CD4-positive, alpha-beta T cell (primary cell): ENCODE measurements around the gene VAMP4. TPM values are rescaled to one million over a fixed set of nuclear protein-coding genes. Genes with fewer than 3 reads are reported as not detected.

Experiments
- ATAC-seq: fragments of 200-7000 bp; cut with Tn5 transposase; one replicate; pipeline ENCODE4 v1.10.0; 2022; ENCODE audit warnings: mild to moderate bottlenecking; ENCODE audit not compliant: poor library complexity
- CTCF ChIA-PET: fragments of 350-600 bp; sonication (Branson Sonifier 250); formaldehyde crosslinking; loops from one replicate; lab custom pipeline; 2021; ENCODE audit warnings: antibody characterized with exemption, inconsistent platforms; lab: Charles Lee
- POLR2A ChIA-PET: fragments of 350-600 bp; sonication (Branson Sonifier 250); formaldehyde crosslinking; loops from one replicate; lab custom pipeline; 2021; ENCODE audit warnings: antibody characterized with exemption, inconsistent platforms; lab: Charles Lee
- DNase-seq, 14 experiments: peaks; one replicate each; pipeline ENCODE4 v3.0.0-alpha.2; 2013 to 2020; ENCODE audit warnings: mixed read lengths in 2 of 14
- H3K27ac ChIP-seq, 2 donors: one replicate each; pipeline versions ENCODE4 v1.5.1 to v1.7.0; 2013; ENCODE audit warnings: low read length in 2 of 2, low read depth in 1 of 2, mild to moderate bottlenecking in 1 of 2
- H3K27me3 ChIP-seq, 2 experiments: 1 replicate in 1 of 2; 2 replicates in 1 of 2; pipeline versions ENCODE4 v1.6.1 to v1.7.0; 2013; ENCODE audit warnings: low read length in 2 of 2, control low read depth in 1 of 2, mild to moderate bottlenecking in 1 of 2, moderate library complexity in 1 of 2; ENCODE audit not compliant: insufficient read depth in 2 of 2, control insufficient read depth in 1 of 2
- H3K36me3 ChIP-seq: one replicate; pipeline ENCODE4 v1.6.1; 2013; ENCODE audit warnings: low read length, control low read depth; ENCODE audit not compliant: insufficient read depth
- H3K4me1 ChIP-seq: one replicate; pipeline ENCODE4 v1.6.1; 2013; ENCODE audit warnings: low read length, control low read depth; ENCODE audit not compliant: insufficient read depth
- H3K4me3 ChIP-seq: one replicate; pipeline ENCODE4 v1.5.1; 2013; ENCODE audit warnings: mild to moderate bottlenecking, low read length, moderate library complexity
- H3K9me3 ChIP-seq, 2 experiments: 1 replicate in 1 of 2; 2 replicates in 1 of 2; pipeline versions ENCODE4 v1.6.1 to v1.7.0; 2013; ENCODE audit warnings: low read length in 2 of 2, mild to moderate bottlenecking in 2 of 2, control low read depth in 1 of 2, moderate library complexity in 1 of 2; ENCODE audit not compliant: control insufficient read depth in 1 of 2, insufficient read depth in 1 of 2
- H3K27ac Mint-ChIP-seq: one replicate; pipeline ENCODE4 v1.8.0; 2020; ENCODE audit warnings: mixed read lengths
- H3K27me3 Mint-ChIP-seq: one replicate; pipeline ENCODE4 v1.8.0; 2021; ENCODE audit warnings: mixed read lengths
- H3K36me3 Mint-ChIP-seq: one replicate; pipeline ENCODE4 v1.8.0; 2021; ENCODE audit warnings: low read depth, mixed read lengths
- H3K4me1 Mint-ChIP-seq: one replicate; pipeline ENCODE4 v1.8.0; 2021; ENCODE audit warnings: low read depth, mixed read lengths
- H3K4me3 Mint-ChIP-seq: one replicate; pipeline ENCODE4 v1.8.0; 2020; ENCODE audit warnings: mild to moderate bottlenecking, mixed read lengths
- H3K9me3 Mint-ChIP-seq: one replicate; pipeline ENCODE4 v1.8.0; 2020; ENCODE audit warnings: mixed read lengths
- CTCF ChIP-seq: fragments of 200-600 bp; IDR thresholded peaks from one replicate; pipeline ENCODE4 v1.8.0; 2022; ENCODE audit warnings: antibody characterized with exemption, mild to moderate bottlenecking
- intact Hi-C, 2 experiments: fragments of 100-400 bp; cut with DNase I in 1 of 2; cut with micrococcal nuclease in 1 of 2; formaldehyde crosslinking; loops; one replicate each; pipeline versions ENCODE4 v1.15.1 to v1.9.0; 2023 to 2025; cut with DNase I, micrococcal nuclease
- total RNA-seq, 174 experiments: library from RNA in 2 of 174; stranded (reverse) in 2 of 174; gene quantifications; one replicate each; pipeline ENCODE4 v1.2.3 and lab custom pipeline; 2021 to 2026

The VAMP4 gene
- total RNA-seq, 2 experiments from 2014 or later = 8.1 to 12.1 TPM

GRCh38 chr1:171740987-171741871, 636 bp downstream of the VAMP4 start:
- peak; percentile 12 for ATAC-seq
- no peaks in the 10 kb centered on the region for H3K9me3 ChIP-seq
- no peaks in the 10 kb centered on the region for H3K27me3 Mint-ChIP-seq
- POLR2A ChIA-PET = interaction anchor here (0.7 to 4.3 kb wide), 15 partner anchors 8 to 1973 kb away, joined by 3 to 122 read pairs (median 5); partner anchors contain the start of genes DNM3, KLHL20, METTL13 and PRRC2C
- peak overlapping the region; percentile 95 to 96 for H3K27ac ChIP-seq
- intact Hi-C loops = loop anchor here (5.0 to 10.0 kb wide), 5 partner anchors 104 to 1666 kb away; partner anchors contain the start of genes PRRC2C (in 2 of the 2), DNM3 (in 1 of the 2), GORAB (in 1 of the 2) and KIFAP3 (in 1 of the 2)
- H3K27ac Mint-ChIP-seq = peak overlapping the region; percentile 100
- H3K27me3 ChIP-seq = no peaks in the 10 kb centered on the region
- DNase-seq = peak; percentile 10 to 69 (median 28)
- peak overlapping the region; percentile 80 for H3K4me3 ChIP-seq
- peaks cover 66% of the 10 kb centered on the region for H3K4me1 Mint-ChIP-seq
- peaks cover 28% of the 10 kb centered on the region for H3K4me1 ChIP-seq
- peak; percentile 30 for TF ChIP-seq CTCF
- peak overlapping the region; percentile 99 for H3K4me3 Mint-ChIP-seq
- H3K36me3 ChIP-seq = peaks cover 20% of the 10 kb centered on the region
- H3K36me3 Mint-ChIP-seq = peaks cover 37% of the 10 kb centered on the region
- CTCF ChIA-PET = interaction anchor here (0.6 to 2.1 kb wide), 6 partner anchors 11 to 256 kb away, joined by 3 to 8 read pairs (median 4); partner anchors contain the start of gene METTL13
- H3K9me3 Mint-ChIP-seq = no peaks in the 10 kb centered on the region

GRCh38 chr1:171740356-171740863, 1.5 kb downstream of the VAMP4 start:
- Mint-ChIP-seq H3K9me3 (no peaks in the 10 kb centered on the region), H3K36me3 (peaks cover 46% of the 10 kb centered on the region), H3K4me1 (peaks cover 68% of the 10 kb centered on the region), H3K27ac (peak overlapping the region; percentile 100), H3K4me3 (peak overlapping the region; percentile 99), H3K27me3 (no peaks in the 10 kb centered on the region)
- Histone ChIP-seq H3K27me3 (no peaks in the 10 kb centered on the region), H3K27ac (no peak overlapping the region), H3K4me3 (peak overlapping the region; percentile 80), H3K36me3 (peaks cover 23% of the 10 kb centered on the region), H3K4me1 (peaks cover 28% of the 10 kb centered on the region), H3K9me3 (no peaks in the 10 kb centered on the region)
- TF ChIP-seq CTCF = no peak
- DNase-seq (no peak), ATAC-seq (no peak)
- POLR2A ChIA-PET = interaction anchor here (1.4 to 4.3 kb wide), 5 partner anchors 40 to 792 kb away, joined by 5 to 122 read pairs (median 10); partner anchors contain the start of genes DNM3, METTL13, PRRC2C and SUCO
- intact Hi-C loops = loop anchor here (5.0 to 10.0 kb wide), 5 partner anchors 104 to 1666 kb away; partner anchors contain the start of genes PRRC2C (in 2 of the 2), DNM3 (in 1 of the 2), GORAB (in 1 of the 2) and KIFAP3 (in 1 of the 2)
- CTCF ChIA-PET = interaction anchor here (1.1 to 2.1 kb wide), 5 partner anchors 11 to 96 kb away, joined by 3 to 8 read pairs (median 4); no protein-coding TSS in a partner anchor

- H3K4me3 ChIP-seq = no peak overlapping the region
- Mint-ChIP-seq H3K4me1 (peaks cover 70% of the 10 kb centered on the region), H3K27me3 (no peaks in the 10 kb centered on the region), H3K4me3 (peak overlapping the region; percentile 99), H3K36me3 (peaks cover 52% of the 10 kb centered on the region), H3K27ac (peak overlapping the region; percentile 100), H3K9me3 (no peaks in the 10 kb centered on the region)
- CTCF ChIA-PET = interaction anchor here (1.1 to 2.1 kb wide), 2 partner anchors 45 to 95 kb away, joined by 3 to 5 read pairs; no protein-coding TSS in a partner anchor
- no peaks in the 10 kb centered on the region for H3K9me3 ChIP-seq
- peaks cover 28% of the 10 kb centered on the region for H3K4me1 ChIP-seq
- peak overlapping the region in 1 of 2 donors; percentile 23 for H3K27ac ChIP-seq
- TF ChIP-seq CTCF = no peak
- intact Hi-C loops = loop anchor here (5.0 to 10.0 kb wide), 6 partner anchors 105 to 1665 kb away; partner anchors contain the start of genes PRRC2C (in 2 of the 2), DNM3 (in 1 of the 2), GORAB (in 1 of the 2) and KIFAP3 (in 1 of the 2)
- no peaks in the 10 kb centered on the region for H3K27me3 ChIP-seq
- DNase-seq (peak in 1 of 14 experiments; percentile 43), ATAC-seq (no peak)
- POLR2A ChIA-PET = interaction anchor here (0.7 to 1.8 kb wide), 4 partner anchors 9 to 157 kb away, joined by 3 to 10 read pairs (median 4); partner anchors contain the start of genes DNM3 and METTL13
- H3K36me3 ChIP-seq = peaks cover 25% of the 10 kb centered on the region
These were observed 2.2 kb downstream of the VAMP4 start for GRCh38 chr1:171739656-171740055.
